Breast epithelium (tissue), 4 donors: ENCODE results near the gene DLD. TPM values are rescaled to one million over a fixed set of nuclear protein-coding genes. Genes with fewer than 3 reads are reported as not detected.
"Not testable (repeated sequence)": the region's sequence is repeated elsewhere in the genome, so short reads cannot be mapped to it uniquely, and the experiment has no call there.

Experiments
- DNase-seq, 2 donors: peaks; one replicate each; pipeline ENCODE4 v3.0.0-alpha.2; 2019; ENCODE audit warnings: low spot score in 2 of 2
- H3K27ac ChIP-seq, 2 donors: fragments of 200-600 bp; sonication (generic) in 1 of 2; one replicate each; pipeline ENCODE4 v1.5.1; 2016 to 2019; ENCODE audit warnings: mild to moderate bottlenecking in 1 of 2
- H3K27me3 ChIP-seq, 2 donors: fragments of 200-600 bp; sonication (generic) in 1 of 2; one replicate each; pipeline versions ENCODE4 v1.5.1 to v1.6.0; 2017 to 2019; ENCODE audit warnings: control low read depth in 1 of 2, mild to moderate bottlenecking in 1 of 2
- H3K36me3 ChIP-seq: fragments of 200-600 bp; one replicate; pipeline ENCODE4 v1.5.1; 2019
- H3K4me1 ChIP-seq, 2 donors: fragments of 200-600 bp; sonication (generic); one replicate each; pipeline ENCODE4 v1.5.1; 2016 to 2019; ENCODE audit warnings: control low read depth in 1 of 2
- H3K4me3 ChIP-seq, 3 donors: fragments of 200-600 bp; sonication (generic); 1 replicate in 2 of 3; 2 replicates in 1 of 3; pipeline ENCODE4 v1.5.1; 2016 to 2019; ENCODE audit warnings: mild to moderate bottlenecking in 3 of 3, moderate library complexity in 2 of 3
- H3K9me3 ChIP-seq, 2 donors: fragments of 200-600 bp; sonication (generic) in 1 of 2; one replicate each; pipeline ENCODE4 v1.5.1; 2016 to 2019; ENCODE audit warnings: control low read depth in 1 of 2
- POLR2A ChIP-seq: fragments of 450-650 bp; IDR thresholded peaks from one replicate; pipeline ENCODE4 v1.6.1; 2016; ENCODE audit warnings: antibody characterized with exemption, mild to moderate bottlenecking, moderate library complexity
- POLR2AphosphoS5 ChIP-seq, 3 donors: sonication (generic); formaldehyde crosslinking; IDR thresholded peaks; one replicate each; pipeline ENCODE4 v1.6.1; 2017; ENCODE audit warnings: antibody characterized with exemption in 3 of 3
- intact Hi-C: fragments of 100-400 bp; cut with DNase I; formaldehyde crosslinking; loops from one replicate; pipeline ENCODE4 v1.15.1; 2023; ENCODE audit warnings: low total_unique reads
- total RNA-seq, 3 donors: library from RNA; depleted of rRNA; stranded (reverse); fragments of >200 nt; gene quantifications; one replicate each; pipeline ENCODE4 v1.1.0, GENCODE V29; 2016
- TF ChIP-seq, protein P1 (sequence below), 3 donors: fragments of 450-650 bp; IDR thresholded peaks; one replicate each; pipeline ENCODE4 v1.5.1; 2016 to 2017; ENCODE audit warnings: antibody characterized with exemption in 3 of 3, mild to moderate bottlenecking in 3 of 3, moderate library complexity in 3 of 3

Gene DLD
- total RNA-seq, 3 donors from 2014 or later, result 57.5 to 74.1 (median 58.3) TPM

DNA sequence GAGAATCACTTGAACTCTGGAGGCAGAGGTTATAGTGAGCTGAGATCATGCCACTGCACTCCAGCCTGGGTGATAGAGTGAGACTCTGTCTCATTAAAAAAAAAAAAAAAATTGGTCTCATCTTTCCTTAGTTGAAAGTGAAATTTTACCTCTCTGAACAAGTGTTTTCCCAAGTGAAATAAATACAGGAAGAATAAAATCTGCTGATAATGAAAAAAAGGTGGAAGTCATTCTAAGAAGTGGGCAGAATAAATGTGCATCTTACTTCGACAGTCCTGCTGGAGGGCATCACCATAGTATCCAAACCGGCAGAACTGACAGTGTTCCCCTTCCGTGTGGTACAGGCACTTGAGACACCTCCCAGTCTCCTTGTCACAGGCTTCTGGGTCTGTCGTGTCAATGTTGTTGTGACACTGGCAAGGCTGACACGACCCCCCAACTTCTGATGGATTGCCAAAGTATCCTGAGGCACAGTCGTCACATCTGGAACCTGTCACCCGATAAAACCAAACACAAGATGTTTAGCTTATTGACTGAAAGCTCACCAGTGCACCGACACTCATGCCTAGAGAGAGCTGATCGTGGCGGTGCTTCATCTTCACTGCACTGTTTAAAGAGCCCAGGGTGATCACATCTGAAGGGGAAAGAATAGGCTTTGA is 62.4 kb downstream of the DLD start:
- Histone ChIP-seq H3K27ac (peak overlapping the region in 1 of 2 donors; percentile 14), H3K4me3 (no peak overlapping the region), H3K4me1 (peaks cover 0 to 7% of the 10 kb centered on the region in 2 donors), H3K27me3 (no peaks in the 10 kb centered on the region), H3K36me3 (no peaks in the 10 kb centered on the region), H3K9me3 (no peaks in the 10 kb centered on the region)
- intact Hi-C loops, result no loop called here
- no peak for TF ChIP-seq POLR2AphosphoS5 (IDR thresholded peaks at IDR 0.05)
- TF ChIP-seq POLR2A, result no peak
- TF ChIP-seq, protein P1, sequence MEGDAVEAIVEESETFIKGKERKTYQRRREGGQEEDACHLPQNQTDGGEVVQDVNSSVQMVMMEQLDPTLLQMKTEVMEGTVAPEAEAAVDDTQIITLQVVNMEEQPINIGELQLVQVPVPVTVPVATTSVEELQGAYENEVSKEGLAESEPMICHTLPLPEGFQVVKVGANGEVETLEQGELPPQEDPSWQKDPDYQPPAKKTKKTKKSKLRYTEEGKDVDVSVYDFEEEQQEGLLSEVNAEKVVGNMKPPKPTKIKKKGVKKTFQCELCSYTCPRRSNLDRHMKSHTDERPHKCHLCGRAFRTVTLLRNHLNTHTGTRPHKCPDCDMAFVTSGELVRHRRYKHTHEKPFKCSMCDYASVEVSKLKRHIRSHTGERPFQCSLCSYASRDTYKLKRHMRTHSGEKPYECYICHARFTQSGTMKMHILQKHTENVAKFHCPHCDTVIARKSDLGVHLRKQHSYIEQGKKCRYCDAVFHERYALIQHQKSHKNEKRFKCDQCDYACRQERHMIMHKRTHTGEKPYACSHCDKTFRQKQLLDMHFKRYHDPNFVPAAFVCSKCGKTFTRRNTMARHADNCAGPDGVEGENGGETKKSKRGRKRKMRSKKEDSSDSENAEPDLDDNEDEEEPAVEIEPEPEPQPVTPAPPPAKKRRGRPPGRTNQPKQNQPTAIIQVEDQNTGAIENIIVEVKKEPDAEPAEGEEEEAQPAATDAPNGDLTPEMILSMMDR (IDR thresholded peaks at IDR 0.05), result no peak
- no peak for DNase-seq

DNA sequence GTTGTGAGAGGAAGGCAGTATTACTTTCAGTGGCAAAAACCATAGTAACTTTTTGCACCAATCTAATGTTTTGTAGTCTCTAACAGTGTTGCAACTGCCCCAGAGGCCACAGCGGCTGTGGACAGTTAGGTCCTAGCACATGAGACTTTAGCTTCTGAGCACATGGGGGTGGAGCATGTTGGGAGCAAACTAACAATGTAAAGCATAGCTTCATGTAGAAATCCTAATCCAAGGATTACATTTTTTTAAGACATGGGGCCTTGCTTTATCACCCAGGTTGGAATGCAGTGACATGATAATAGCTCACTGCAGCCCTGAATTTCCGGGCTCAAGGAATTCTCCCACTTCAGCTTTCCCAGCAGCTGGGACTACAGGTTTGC is 62.9 kb downstream of the DLD start:
- TF ChIP-seq POLR2A (no peak), POLR2AphosphoS5 (IDR thresholded peaks at IDR 0.05) (no peak)
- TF ChIP-seq, protein P1 (IDR thresholded peaks at IDR 0.05), result no peak
- no peaks in the 10 kb centered on the region for H3K27me3 ChIP-seq

GRCh38 chr7:107955394-107955793 is 64.4 kb downstream of the DLD start:
- H3K27ac ChIP-seq, result no peak overlapping the region
- DNase-seq, result no peak
- H3K9me3 ChIP-seq, result no peaks in the 10 kb centered on the region
- peaks cover 0 to 7% of the 10 kb centered on the region in 2 donors for H3K4me1 ChIP-seq
- no peak overlapping the region for H3K4me3 ChIP-seq
- intact Hi-C loops, result no loop called here
- H3K36me3 ChIP-seq, result no peaks in the 10 kb centered on the region
- H3K27me3 ChIP-seq, result no peaks in the 10 kb centered on the region
- TF ChIP-seq POLR2A (no peak), POLR2AphosphoS5 (IDR thresholded peaks at IDR 0.05) (no peak)
- TF ChIP-seq, protein P1 (IDR thresholded peaks at IDR 0.05), result no peak

More for the DNA sequence above, 62.9 kb downstream of the DLD start:
- no peaks in the 10 kb centered on the region for H3K36me3 ChIP-seq
- H3K4me1 ChIP-seq, result peaks cover 0 to 7% of the 10 kb centered on the region in 2 donors
- DNase-seq, result no peak
- H3K9me3 ChIP-seq, result no peaks in the 10 kb centered on the region
- intact Hi-C loops, result no loop called here
- H3K27ac ChIP-seq, result peak overlapping the region in 1 of 2 donors; percentile 14
- H3K4me3 ChIP-seq, result no peak overlapping the region

- H3K27me3 ChIP-seq, H3K4me1 ChIP-seq, H3K36me3 ChIP-seq, intact Hi-C loops, H3K9me3 ChIP-seq, H3K4me3 ChIP-seq, DNase-seq: not testable (repeated sequence)
- H3K27ac ChIP-seq, result peak overlapping the region; percentile 52 to 73
Measured at GRCh38 chr7:107956950-107957349, 66.0 kb downstream of the DLD start.

GRCh38 chr7:107957436-107957835 is 66.5 kb downstream of the DLD start:
- peak overlapping the region; percentile 52 to 77 for H3K27ac ChIP-seq
- TF ChIP-seq POLR2A (no peak), POLR2AphosphoS5 (IDR thresholded peaks at IDR 0.05) (peak in 1 of 3 donors; percentile 24)
- TF ChIP-seq, protein P1 (IDR thresholded peaks at IDR 0.05), result no peak
- DNase-seq, result no peak
- intact Hi-C loops, result no loop called here
- no peaks in the 10 kb centered on the region for H3K9me3 ChIP-seq
- no peaks in the 10 kb centered on the region for H3K36me3 ChIP-seq
- no peaks in the 10 kb centered on the region for H3K4me1 ChIP-seq
- H3K4me3 ChIP-seq, result no peak overlapping the region
- no peaks in the 10 kb centered on the region for H3K27me3 ChIP-seq
